B cell (primary cell): ENCODE data around the gene STAC.

Experiments
- EZH2 ChIP-seq: IDR thresholded peaks from 2 replicates; pipeline ENCODE4 v1.6.1; 2012; ENCODE audit warnings: borderline replicate concordance, low read depth, mild to moderate bottlenecking, moderate library complexity, low read length; ENCODE audit not compliant: insufficient read depth, poor library complexity, severe bottlenecking
- TF ChIP-seq, protein P1 (sequence below): fragments of 200-600 bp; IDR thresholded peaks from one replicate; pipeline ENCODE4 v1.8.0; 2022; ENCODE audit warnings: antibody characterized with exemption, mild to moderate bottlenecking

DNA sequence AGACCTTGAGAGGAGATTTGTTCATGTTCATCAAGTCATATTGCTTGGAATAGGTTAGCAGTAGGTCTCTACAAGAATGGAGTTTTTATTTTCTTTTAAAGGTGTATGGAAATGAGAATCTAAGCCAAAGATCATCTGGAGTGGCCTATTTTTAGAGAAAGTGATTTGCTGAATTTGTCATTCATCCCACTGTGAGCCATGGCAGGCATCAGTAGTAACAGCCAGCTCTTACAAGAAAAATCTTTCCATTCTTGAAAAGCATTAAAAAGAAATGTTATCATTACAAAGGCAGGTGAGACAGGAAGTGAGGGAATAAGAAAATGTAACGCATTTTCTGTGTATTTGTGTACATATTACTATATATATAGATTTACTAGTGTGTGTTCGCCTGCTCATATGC lies 29.6 kb downstream of the STAC start:
- TF ChIP-seq, protein P1, sequence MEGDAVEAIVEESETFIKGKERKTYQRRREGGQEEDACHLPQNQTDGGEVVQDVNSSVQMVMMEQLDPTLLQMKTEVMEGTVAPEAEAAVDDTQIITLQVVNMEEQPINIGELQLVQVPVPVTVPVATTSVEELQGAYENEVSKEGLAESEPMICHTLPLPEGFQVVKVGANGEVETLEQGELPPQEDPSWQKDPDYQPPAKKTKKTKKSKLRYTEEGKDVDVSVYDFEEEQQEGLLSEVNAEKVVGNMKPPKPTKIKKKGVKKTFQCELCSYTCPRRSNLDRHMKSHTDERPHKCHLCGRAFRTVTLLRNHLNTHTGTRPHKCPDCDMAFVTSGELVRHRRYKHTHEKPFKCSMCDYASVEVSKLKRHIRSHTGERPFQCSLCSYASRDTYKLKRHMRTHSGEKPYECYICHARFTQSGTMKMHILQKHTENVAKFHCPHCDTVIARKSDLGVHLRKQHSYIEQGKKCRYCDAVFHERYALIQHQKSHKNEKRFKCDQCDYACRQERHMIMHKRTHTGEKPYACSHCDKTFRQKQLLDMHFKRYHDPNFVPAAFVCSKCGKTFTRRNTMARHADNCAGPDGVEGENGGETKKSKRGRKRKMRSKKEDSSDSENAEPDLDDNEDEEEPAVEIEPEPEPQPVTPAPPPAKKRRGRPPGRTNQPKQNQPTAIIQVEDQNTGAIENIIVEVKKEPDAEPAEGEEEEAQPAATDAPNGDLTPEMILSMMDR: no peak
- no peak for TF ChIP-seq EZH2
